Measurements from ENCODE around the gene PTPRC.

Gene PTPRC

GRCh38 chr1:198730952-198731351 is 92.1 kb downstream of the PTPRC start:
- no peak for TF ChIP-seq MYC (IDR thresholded peaks at IDR 0.05; ENCODE audit: low read depth, low read length)
- TF ChIP-seq, protein P1, sequence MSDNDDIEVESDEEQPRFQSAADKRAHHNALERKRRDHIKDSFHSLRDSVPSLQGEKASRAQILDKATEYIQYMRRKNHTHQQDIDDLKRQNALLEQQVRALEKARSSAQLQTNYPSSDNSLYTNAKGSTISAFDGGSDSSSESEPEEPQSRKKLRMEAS (IDR thresholded peaks at IDR 0.05; ENCODE audit: low read depth, low read length) = no peak
- no peak for TF ChIP-seq CTCF (IDR thresholded peaks at IDR 0.05; ENCODE audit: low read depth, low read length)
- no peak for TF ChIP-seq POLR2A (IDR thresholded peaks at IDR 0.05; ENCODE audit: extremely low read depth, insufficient read length)
- H3K4me3 ChIP-seq (ENCODE audit: low read depth, low read length) = no peak overlapping the region
- DNase-seq (ENCODE audit: low read depth) = no peak

DNA sequence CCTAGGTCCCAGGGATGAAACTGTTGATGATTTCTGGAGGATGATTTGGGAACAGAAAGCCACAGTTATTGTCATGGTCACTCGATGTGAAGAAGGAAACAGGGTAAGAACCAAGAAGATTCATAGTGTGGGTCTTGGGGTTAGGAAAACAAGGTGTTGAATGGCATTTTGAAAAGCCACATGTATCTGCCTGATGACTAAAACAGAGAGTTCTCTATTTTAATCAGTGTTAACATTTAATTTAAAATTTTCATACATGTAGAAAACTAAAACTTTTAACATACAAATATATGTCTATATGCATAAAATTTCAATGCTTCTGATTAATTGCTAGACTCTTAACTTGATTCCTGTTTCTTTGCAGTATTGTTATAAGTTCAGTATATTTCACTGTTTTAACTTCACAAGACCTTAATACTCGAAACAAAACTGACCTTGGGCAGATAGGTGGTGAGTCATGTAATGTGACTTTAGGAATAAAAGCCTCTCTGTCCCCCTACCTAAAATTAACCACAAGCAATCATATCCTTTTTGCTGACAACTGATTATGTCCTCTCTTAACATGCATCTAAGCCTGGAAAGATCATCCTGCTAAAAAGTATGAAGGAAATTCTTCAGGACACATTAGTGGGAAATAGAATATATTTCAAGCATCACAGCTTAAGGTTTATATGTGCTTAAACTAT is 95.6 kb downstream of the PTPRC start:
- DNase-seq (ENCODE audit: low read depth) = peak; percentile 8
- H3K4me3 ChIP-seq (ENCODE audit: low read depth, low read length) = no peak overlapping the region
- TF ChIP-seq MYC (IDR thresholded peaks at IDR 0.05; ENCODE audit: low read depth, low read length) (no peak), POLR2A (IDR thresholded peaks at IDR 0.05; ENCODE audit: extremely low read depth, insufficient read length) (no peak), CTCF (IDR thresholded peaks at IDR 0.05; ENCODE audit: low read depth, low read length) (no peak)
- TF ChIP-seq, protein P1 (IDR thresholded peaks at IDR 0.05; ENCODE audit: low read depth, low read length) = no peak

- no peak for TF ChIP-seq MYC (IDR thresholded peaks at IDR 0.05; ENCODE audit: low read depth, low read length)
- TF ChIP-seq, protein P1 (IDR thresholded peaks at IDR 0.05; ENCODE audit: low read depth, low read length) = no peak
- no peak for TF ChIP-seq POLR2A (IDR thresholded peaks at IDR 0.05; ENCODE audit: extremely low read depth, insufficient read length)
- no peak for TF ChIP-seq CTCF (IDR thresholded peaks at IDR 0.05; ENCODE audit: low read depth, low read length)
- no peak for DNase-seq (ENCODE audit: low read depth)
- H3K4me3 ChIP-seq (ENCODE audit: low read depth, low read length) = no peak overlapping the region
These were observed 102.9 kb downstream of the PTPRC start for GRCh38 chr1:198741744-198742143.

GRCh38 chr1:198747127-198747526 is 108.3 kb downstream of the PTPRC start:
- peak; percentile 12 for DNase-seq (ENCODE audit: low read depth)
- TF ChIP-seq, protein P1 (IDR thresholded peaks at IDR 0.05; ENCODE audit: low read depth, low read length) = no peak
- H3K4me3 ChIP-seq (ENCODE audit: low read depth, low read length) = no peak overlapping the region

GRCh38 chr1:198749279-198749678 is 110.4 kb downstream of the PTPRC start:
- TF ChIP-seq MYC (IDR thresholded peaks at IDR 0.05; ENCODE audit: low read depth, low read length) (no peak), POLR2A (IDR thresholded peaks at IDR 0.05; ENCODE audit: extremely low read depth, insufficient read length) (no peak), CTCF (IDR thresholded peaks at IDR 0.05; ENCODE audit: low read depth, low read length) (no peak)
- TF ChIP-seq, protein P1 (IDR thresholded peaks at IDR 0.05; ENCODE audit: low read depth, low read length) = no peak
- no peak for DNase-seq (ENCODE audit: low read depth)
- no peak overlapping the region for H3K4me3 ChIP-seq (ENCODE audit: low read depth, low read length)

DNA sequence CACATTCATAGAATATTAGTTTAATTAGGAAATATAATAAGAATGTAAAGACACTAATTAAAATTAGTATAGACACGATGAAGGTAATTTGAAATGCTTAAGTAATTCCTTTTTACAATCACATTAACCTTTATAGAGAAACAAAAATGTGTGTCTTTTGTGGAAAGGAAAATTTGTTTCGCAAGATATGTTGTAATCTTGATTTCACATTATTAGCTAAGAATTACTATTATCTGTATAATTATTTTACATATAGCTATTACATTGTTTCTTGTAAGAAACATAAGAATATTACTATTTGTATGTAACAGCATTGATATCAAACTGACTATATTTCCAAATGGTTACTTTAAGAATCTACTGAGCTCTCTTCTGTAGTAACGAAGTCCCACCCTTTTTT is 111.2 kb downstream of the PTPRC start:
- TF ChIP-seq, protein P1 (IDR thresholded peaks at IDR 0.05; ENCODE audit: low read depth, low read length) = no peak
- no peak for TF ChIP-seq POLR2A (IDR thresholded peaks at IDR 0.05; ENCODE audit: extremely low read depth, insufficient read length)
- no peak for TF ChIP-seq CTCF (IDR thresholded peaks at IDR 0.05; ENCODE audit: low read depth, low read length)
- no peak for TF ChIP-seq MYC (IDR thresholded peaks at IDR 0.05; ENCODE audit: low read depth, low read length)
- no peak for DNase-seq (ENCODE audit: low read depth)
- no peak overlapping the region for H3K4me3 ChIP-seq (ENCODE audit: low read depth, low read length)

Measured in NB4 (cell line).